GDM1 (cell line): ENCODE results near the gene WDR82.

ENCODE experiments used
- DNase-seq: peaks from one replicate; lab custom pipeline; 2025; lab: John Stamatoyannopoulos, UW

The WDR82 gene

GRCh38 chr3:52308308-52308707 lies 29.9 kb upstream of the WDR82 start:
- no peak for DNase-seq

GRCh38 chr3:52306978-52307377 lies 28.5 kb upstream of the WDR82 start:
- DNase-seq = no peak

GRCh38 chr3:52305926-52306325 lies 27.5 kb upstream of the WDR82 start:
- DNase-seq = no peak

- DNase-seq = no peak
Observed at GRCh38 chr3:52303811-52304210, 25.4 kb upstream of the WDR82 start.

GRCh38 chr3:52302426-52303145 lies 24.1 kb upstream of the WDR82 start:
- DNase-seq = no peak

- DNase-seq = peak; percentile 84
Observed at GRCh38 chr3:52299879-52300611, 21.6 kb upstream of the WDR82 start.

- DNase-seq = no peak
Observed at GRCh38 chr3:52299247-52299878, 20.9 kb upstream of the WDR82 start.

GRCh38 chr3:52298149-52299098 lies 20.0 kb upstream of the WDR82 start:
- no peak for DNase-seq

GRCh38 chr3:52297242-52298148 lies 19.0 kb upstream of the WDR82 start:
- DNase-seq = no peak

GRCh38 chr3:52295671-52296208 lies 17.3 kb upstream of the WDR82 start:
- no peak for DNase-seq

- no peak for DNase-seq
Observed at GRCh38 chr3:52294320-52295150, 16.1 kb upstream of the WDR82 start.

- no peak for DNase-seq
Observed at GRCh38 chr3:52293491-52294319, 15.3 kb upstream of the WDR82 start.

GRCh38 chr3:52292247-52293065 lies 14.0 kb upstream of the WDR82 start:
- DNase-seq = no peak

GRCh38 chr3:52291508-52292181 lies 13.2 kb upstream of the WDR82 start:
- no peak for DNase-seq

- no peak for DNase-seq
Observed at GRCh38 chr3:52290596-52291507, 12.4 kb upstream of the WDR82 start.
